ENCODE data around the gene PCED1B.
"Not testable (repeated sequence)": the region's sequence is repeated elsewhere in the genome, so short reads cannot be mapped to it uniquely, and the experiment has no call there.

PCED1B gene

GRCh38 chr12:47245623-47246022 lies 166.2 kb downstream of the PCED1B start:
- DNase-seq = no peak

DNA sequence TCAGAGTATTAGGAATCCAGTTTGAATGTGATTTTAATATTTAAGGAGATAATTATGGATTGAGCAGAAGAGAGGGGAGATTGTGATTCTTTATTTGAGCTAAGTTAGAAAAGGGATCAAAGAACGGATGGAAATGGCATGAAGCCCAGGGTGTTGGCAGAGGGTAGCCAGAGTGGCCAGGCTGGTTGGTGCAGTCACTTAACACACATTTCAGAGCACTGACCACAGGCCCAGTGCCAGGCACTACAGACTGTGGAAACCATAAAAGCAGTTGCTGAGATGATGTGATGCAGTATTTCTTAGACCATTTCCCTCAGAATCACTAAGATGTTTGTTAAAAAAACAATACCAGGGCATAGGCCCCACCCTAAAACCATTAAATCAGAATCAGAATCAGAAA lies 168.0 kb downstream of the PCED1B start:
- DNase-seq = no peak

GRCh38 chr12:47249082-47249481 lies 169.7 kb downstream of the PCED1B start:
- DNase-seq = no peak

DNA sequence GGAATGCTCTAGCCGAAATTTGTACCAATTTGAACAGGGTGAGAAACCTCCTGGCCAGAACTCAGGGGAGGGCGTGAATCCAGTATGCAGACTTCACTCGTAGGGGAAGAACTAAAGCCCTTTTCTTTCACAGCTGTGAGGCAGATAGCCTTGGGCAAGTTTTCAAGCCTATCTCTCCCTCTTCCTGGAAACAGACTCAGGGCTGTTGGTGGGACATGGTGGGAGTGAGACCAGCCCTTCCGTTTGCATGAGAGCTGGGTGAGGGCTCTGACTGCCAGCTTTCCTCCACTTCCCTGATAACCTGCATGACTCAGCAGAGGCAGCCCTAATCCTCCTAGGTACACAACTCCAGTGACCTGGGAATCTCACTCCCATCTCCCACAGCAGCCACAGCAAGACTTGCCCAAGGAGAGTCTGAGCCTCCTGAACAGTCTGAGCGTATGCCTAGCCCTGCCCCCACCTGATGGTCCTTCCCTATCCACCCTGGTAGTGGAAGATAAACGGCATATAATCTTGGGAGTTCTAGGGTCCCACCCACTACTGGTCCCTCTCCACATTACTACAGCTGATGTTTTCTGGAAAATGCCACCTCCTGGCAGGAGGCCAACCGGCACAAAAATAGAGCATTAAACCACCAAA lies 170.4 kb downstream of the PCED1B start:
- no peak for DNase-seq

DNA sequence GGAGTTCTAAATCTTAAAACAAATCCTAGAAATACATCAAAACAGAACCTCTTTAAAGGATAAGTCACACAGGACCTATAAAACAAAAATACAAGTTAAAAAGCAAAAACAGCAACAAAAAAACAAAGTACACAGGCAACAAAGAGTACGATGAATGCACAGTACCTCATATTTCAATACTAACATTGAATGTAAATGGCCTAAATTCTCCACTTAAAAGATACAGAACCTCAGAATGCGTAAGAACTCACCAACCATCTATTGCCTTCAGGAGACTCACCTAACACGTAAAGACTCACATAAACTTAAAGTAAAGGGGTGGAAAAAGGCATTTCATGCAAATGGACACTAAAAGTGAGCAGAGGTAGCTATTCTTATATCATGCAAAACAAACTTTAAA lies 172.5 kb downstream of the PCED1B start:
- DNase-seq = no peak

GRCh38 chr12:47264951-47265350 lies 185.5 kb downstream of the PCED1B start:
- DNase-seq = no peak

DNA sequence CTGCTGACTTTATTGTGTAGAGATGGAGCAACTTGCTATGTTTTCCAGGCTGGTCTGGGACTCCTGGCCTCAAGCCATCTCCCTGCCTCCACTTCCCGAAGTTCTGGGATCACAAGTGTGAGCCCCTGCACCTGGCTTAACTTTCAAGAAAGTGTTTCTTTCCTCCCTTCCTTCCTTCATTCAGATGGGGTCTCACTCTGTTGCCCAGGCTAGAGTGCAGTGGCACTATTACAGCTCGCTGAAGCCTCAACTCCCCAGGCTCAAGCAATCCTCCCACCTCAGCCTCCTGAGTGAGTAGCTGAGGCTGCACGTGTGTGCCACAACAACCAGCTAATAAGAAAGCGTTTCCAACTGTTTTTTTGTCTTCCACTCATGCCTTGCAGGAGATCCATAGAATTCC lies 186.0 kb downstream of the PCED1B start:
- DNase-seq = no peak

DNA sequence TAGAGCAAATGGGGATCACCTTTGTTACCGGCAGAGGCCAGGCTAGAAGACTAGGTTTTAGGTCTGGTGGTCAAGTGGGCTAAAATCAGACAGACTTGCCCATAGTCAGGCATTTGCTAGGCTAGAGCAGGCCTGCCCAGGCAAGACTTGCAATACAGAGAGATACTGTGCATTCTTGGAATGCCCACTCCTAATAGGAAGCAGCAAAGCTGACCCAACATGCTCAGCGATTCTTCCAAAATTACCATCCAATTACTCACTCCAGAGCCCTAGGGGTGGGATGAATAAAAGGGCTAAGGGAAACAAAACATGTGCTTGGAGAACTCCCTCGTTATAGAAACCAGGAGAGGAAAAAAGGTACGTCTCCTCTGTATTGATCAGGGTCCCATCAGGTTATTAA lies 188.2 kb downstream of the PCED1B start:
- no peak for DNase-seq

DNA sequence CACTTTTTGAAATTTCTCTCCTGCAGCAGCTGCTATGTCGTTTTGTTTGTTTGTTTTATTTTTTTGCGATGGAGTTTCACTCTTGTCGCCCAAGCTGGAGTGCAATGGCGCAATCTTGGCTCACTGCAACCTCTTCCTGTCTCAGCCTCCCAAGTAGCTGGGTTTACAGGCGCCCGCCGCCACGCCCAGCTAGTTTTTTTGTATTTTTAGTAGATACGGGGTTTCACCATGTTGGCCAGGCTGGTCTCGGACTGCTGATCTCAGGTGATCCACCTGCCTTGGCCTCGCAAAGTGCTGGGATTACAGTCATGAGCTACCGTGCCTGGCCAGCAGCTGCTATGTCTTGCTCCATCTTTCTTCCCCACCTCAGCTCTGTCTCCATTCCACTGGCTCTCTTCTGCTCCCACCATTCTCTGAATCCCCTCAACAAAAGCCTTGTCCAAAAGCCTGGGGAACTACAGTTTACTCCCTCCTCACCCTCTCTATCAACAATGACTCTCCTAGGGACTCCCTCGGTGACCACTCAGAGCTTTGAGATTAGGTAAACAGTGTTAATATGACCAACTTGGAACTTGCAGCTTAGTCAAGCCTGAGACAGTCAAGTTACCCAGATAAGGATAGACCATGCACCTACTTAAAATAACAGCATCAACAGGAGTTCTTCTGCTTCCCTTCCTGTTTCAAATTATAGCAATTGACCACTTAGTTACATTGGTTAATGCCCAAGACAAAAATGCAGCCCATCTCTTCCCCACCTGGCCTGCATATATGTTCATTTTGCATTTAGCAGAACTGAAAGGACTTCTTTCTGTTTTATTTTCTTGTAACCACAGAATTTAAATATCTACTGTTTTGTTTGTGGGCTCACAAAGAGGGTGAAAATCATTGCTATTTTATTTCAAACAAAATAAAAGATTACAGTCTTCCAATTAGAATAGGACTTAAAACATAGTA lies 189.4 kb downstream of the PCED1B start:
- DNase-seq = no peak

DNA sequence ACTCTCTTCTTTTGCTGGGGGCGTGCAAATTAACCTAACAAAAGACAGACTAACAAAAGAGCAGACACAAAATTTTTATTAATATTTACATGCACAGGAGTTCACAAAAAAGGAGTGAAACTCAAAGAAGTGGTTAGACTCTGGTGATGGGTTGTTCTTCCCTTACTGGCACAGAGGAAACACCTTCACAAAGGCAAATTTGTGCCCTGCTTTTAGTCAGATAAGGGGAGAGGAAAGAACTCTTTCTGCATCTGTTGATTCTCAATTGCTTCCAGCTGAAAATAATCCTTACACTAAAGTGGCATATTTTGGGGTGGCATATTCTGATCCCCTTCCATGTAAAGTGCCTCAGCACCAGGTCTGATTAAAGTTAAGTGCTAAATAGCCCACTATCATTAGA lies 190.5 kb downstream of the PCED1B start:
- no peak for DNase-seq

- DNase-seq = no peak
Observed at GRCh38 chr12:47270782-47271664, 191.6 kb downstream of the PCED1B start.

DNA sequence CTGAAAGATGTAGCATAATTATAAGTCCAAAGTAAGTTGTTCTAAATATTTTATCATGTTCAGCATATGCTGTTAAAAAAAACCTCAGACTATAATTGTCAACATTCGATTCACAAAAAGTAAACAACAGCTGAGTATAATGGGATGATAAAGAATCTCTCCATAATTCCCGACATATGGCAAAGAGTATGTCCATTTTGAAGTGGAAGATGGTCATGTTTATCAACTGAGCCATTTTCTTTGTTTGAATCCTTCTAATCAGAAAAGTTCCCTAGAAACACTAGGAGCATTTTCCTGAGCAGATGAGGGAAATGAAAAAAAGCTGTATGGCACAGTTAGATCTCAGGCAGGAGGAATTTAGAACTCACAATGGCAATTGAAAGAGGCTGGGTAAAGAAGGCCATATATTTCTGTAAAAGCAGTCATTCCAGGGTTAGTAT lies 192.4 kb downstream of the PCED1B start:
- no peak for DNase-seq

DNA sequence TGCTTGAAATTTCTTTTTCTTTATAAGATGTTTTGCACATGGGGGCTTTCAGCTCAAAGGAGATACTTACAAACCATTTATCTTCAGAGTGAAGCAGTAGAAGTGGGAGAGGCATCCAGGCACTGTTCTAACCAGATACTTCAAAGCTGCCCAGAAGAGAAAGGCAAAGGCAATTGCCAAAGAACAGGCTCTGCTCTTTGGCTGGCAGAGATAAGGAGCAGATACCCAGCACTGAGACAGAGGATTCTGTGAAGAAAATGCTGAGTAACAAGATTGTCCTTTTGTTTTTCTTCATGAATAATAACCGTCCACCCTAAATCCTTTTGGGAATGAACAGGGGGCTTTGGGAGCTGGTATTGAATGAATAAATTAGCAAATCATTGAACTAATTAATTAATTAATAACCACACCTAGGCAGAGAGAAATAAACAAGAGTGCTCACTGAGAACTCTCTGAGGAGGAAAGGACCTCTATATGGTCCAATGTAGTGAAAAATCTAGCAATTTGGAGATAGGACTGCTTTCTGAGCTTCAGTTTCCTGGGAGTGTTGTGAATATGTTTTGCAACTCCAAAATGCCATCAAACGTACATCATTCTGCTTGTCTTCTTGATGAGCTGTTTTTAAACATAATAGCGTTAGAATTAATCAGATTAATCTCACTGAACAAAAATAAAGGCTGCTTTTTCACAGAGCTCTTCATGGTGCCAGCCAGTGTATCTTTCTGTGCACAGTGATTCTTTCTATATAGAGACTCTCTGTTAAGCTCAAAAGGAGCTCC lies 193.2 kb downstream of the PCED1B start:
- DNase-seq = no peak

DNA sequence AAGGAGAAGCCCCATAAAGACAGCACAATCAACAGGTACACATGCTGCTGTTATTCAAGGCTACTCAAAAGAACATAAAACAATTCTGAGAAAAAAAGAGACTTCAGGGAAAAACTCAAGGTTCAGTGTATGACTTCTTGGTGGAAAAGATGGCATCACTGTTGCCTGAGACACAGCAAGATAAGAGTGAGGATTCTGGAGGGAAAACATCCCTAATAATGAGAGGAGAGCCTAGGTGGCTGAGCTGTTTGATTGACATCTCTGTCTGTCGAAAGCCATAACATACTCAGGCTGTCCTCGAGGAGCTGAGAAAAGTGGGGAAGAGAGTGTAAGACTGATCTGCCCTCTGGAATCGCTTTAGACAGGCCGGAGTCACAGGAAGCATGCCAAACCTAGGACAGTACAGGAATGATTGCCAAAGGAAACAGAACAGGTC lies 193.8 kb downstream of the PCED1B start:
- no peak for DNase-seq

- no peak for DNase-seq
Observed at GRCh38 chr12:47274760-47275159, 195.3 kb downstream of the PCED1B start.

- no peak for DNase-seq
Observed at GRCh38 chr12:47276253-47276620, 196.8 kb downstream of the PCED1B start.

- DNase-seq = no peak
Observed at GRCh38 chr12:47276621-47277309, 197.3 kb downstream of the PCED1B start.

DNA sequence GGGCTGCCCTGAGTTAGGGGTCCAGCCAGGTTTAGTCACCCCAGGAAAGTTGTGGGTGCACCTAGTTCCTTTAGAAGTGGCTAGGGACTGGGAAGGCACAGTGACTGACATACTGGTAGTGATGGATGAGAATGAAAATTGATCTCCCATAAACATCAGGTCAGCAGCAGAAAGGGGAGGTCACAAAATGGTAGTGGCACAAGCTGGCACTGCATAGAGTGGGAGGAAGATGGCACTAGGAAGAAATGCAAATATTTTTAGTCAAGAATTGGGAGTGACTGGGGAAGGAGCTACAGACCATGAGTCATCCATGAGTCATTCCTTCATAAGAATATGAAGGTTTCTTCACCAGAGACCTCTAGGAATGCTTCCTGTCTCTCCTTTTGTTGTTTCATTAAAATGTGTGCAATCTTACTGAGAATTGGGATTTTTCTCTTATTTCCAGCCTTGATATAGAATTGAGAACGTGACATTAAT lies 198.6 kb downstream of the PCED1B start:
- no peak for DNase-seq

GRCh38 chr12:47279758-47280157 lies 200.3 kb downstream of the PCED1B start:
- DNase-seq = not testable (repeated sequence)

- no peak for DNase-seq
Observed at GRCh38 chr12:47280543-47281300, 201.3 kb downstream of the PCED1B start.

- no peak for DNase-seq
Observed at GRCh38 chr12:47281667-47282171, 202.3 kb downstream of the PCED1B start.

All from activated T-cell treated with anti-CD3 and anti-CD28 coated beads for 4 hours (primary cell).